NCI-H1417 (cell line): ENCODE results near the gene STK4.

Source experiments
- DNase-seq, 3 experiments: peaks; one replicate each; lab custom pipeline; 2025; lab: John Stamatoyannopoulos, UW

Gene STK4

DNA sequence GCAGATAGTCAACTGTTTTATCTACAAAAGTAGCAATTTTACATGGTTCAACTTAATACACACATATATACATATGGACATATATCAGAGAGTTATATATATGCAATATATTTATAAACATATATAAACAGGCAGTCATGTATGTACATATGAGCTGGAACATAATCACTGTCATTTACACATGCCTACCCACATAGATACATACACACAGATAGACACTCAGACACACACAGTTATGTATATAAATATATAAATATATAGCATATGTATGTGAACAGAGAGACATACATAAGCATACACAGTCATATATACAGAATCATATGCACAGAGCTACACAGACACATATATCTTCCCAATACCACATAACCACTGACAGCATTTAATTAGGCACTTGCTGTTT lies 146.4 kb downstream of the STK4 start:
- DNase-seq = no peak

DNA sequence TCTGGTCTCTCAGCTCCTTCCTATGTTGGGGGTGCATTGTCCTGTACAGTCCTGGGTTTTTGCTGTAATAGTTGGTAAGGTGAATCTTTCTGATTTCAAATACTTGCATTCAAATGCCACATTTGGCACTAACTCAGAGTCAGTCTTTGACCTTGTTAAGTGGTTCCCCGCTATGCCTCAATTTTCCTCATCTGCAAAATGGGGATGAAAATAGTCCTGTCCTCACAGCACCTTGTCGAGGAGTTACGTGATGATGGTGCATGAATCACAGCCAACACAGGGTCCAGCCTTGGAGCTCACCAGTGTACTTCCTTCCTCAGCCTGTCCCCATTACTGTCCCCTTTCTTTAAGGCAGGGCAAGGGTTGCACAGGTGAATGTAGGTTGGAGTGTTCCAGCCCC lies 147.6 kb downstream of the STK4 start:
- DNase-seq = no peak

DNA sequence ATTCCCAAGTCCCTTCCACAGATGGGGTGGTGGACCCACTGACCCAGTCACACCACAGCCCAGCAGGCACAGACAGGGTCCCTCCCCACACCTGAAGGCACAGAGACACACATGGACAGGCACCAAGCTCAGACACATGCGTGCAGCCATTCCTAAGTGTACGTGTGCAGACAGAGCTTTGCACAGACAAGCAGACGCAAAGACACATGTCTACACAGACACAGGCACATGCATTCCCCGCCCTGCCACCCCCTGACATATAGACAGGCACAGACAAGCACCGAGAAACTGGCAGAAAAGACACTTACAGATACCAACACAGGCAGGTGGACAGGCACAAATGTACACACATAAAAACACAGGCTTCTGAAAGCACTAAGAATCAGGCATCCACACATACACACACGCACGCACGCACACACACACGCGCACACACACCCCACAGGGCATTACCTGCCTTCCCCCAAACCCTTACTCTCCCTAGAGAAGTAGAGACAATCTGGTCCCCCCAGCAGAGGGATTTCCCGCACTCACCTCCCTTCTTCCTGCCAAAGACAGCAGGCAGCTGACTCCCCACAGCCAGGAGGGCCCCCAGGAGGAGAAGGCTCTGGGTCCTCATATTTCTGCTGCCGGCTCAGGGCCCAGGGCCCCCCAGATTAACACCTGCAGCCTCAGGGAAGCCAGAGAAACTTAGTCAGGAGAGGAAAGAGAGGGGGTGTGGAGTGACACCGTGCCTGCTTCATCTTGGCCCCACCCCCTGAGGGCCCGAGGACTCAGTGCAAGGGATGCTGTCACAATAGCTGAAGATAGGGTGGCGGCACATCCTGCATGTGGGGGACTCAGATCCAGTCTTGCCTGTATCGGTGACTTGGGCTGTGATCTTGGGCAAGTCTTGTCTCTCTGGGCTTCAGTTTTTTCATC lies 148.4 kb downstream of the STK4 start, which contains the start of gene WFDC5:
Gene WFDC5, minus strand, starts transcription at position 710 of the 921 bp plus-strand sequence. Its CDS starts 91 bp downstream, at position 619.
- no peak for DNase-seq

DNA sequence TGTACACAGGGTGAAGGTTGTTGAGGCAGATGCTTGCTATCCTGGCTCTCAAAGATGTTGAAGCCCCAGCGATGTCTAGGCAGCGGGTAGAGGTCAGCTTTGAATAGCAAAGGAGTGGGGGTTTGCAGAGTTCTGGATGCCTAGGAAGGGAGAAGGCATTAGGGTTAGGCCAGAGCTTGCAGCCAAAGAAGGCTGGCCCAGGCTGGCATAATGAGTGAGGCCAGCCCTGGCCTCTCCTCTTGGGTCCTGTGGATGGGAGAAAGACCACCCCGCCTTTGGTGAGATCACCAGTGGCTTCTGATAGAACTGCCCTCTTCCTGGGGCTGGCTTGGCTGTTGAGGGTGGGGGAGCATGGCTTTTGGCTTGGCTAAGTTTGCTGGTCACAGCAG lies 149.1 kb downstream of the STK4 start:
- DNase-seq = no peak

DNA sequence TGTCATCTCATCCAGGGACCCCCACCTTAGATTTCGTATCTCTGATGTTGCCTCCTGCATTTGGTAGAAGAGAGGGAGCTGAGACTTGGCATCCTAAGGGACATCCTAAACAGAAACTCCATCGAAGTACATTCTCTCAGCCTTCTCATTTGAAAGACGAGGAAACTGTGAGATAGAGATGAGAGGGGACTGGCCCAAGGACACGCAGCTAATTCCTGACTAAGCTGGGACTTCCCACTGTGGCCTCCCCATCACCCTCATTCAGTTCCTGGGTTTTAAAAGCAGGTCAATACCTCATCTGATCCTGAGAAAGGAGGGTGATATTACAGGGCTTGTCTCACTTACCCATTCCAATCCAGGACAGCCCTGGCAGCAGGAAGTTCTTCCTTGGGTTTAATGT lies 149.5 kb downstream of the STK4 start:
- no peak for DNase-seq

DNA sequence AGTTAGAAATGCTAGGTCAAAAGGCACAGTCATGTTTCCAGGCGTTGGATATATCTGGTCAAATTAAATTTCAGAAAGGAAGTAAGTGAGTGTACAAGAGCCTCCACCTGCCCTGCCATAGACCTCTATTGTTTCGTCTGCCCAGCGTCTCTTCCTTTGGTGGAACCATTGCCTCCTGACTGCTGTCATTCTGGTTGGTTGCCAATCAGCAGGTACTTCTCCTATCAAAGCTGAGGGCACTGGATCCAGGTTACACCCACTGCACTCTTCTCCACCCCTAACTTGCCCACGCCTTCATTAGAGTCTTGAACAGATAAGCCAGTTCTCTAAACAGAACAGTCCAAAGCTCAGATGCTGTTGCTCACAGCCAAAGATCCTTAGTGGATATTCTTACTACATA lies 151.3 kb downstream of the STK4 start:
- peak in 1 of 3 experiments; percentile 7 for DNase-seq

DNA sequence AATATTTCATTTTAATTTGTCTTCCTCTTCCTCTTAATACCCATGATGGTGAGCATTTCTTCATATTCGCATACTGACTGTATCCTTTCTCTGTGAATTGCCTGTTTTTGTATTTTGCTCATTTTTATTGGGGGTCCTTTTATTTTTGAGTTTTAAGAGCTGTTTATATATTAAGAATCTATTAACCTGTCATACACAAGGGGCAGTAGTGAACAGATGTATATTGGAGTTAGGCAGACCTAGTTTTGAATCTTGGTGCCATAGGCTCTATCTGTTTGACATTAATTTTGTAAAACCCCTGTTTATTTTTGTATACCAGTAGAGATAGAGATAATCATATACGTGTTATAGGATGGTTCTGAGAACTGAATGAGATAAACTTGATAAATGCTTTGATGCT lies 151.7 kb downstream of the STK4 start:
- DNase-seq = no peak

DNA sequence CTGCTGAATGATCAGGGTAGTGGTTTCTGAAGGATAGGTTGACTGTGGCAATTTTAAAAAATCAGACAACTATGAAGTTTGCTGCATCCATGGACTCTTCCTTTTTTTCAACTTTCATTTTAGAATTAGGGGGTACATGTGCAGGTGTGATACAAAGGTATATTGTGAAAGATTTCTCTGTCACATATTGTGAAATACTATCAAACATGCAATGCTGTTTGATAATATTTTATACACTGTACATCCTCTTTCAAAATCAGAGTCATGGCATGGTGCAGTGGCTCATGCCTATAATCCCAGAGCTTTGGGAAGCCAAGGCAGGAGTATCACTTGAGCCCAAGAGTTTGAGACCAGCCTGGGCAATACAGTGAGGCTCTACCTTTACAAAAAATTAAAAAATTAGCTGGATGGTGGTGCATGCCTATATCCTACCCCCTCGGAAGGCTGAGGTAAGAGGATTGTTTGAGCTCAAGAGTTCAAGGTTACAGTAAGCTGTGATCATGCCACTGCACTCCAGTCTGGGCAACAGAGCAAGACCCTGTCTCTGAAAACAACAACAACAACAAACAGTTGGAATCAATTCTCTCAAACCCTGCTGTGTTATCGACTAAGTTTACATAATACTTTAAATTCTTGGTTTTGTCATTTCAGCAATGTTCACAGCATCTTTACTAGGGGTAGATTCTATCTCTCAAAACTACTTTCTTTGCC lies 153.4 kb downstream of the STK4 start:
- DNase-seq = no peak

DNA sequence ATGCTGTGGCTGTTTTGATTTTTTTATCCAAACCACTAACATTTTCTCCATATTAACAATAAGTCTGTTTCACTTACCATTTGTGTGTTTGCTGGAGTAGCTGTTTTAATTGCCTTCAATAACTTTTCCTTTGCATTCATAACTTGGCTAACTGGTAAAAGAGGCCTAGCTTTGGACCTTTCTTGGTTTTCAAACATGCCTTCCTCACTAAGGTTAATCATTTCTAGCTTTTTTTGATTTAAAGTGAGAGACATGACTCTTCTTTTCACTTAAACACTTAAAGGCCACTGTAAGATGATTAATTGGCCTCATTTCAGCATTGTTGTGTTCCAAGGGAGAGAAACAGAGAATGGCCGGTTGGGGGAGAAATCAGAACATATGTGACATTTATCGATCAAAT lies 155.1 kb downstream of the STK4 start:
- DNase-seq = no peak

DNA sequence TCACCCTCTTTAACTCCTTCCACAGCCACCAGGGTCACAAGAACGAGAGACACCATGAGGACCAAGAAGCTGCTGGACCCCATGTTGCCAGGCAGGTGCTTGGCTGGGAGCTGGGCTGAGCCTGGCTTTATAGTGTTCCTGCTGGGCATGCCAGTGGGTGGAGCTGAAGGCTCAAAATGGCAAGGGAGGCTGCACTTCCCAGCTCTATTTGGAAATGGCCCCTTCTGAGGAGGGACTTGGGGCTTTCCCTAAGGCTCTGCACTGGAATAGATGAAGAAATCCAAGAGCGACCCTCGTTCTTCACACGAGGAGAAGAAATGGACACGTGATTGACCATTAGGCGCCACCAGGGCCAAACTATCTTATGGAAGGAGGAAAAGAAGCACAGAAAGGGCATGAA lies 158.1 kb downstream of the STK4 start, which contains the start of gene WFDC12:
Gene WFDC12, minus strand, starts transcription at position 101 of the 400 bp plus-strand sequence. Its CDS starts 18 bp downstream, at position 83.
- no peak for DNase-seq

DNA sequence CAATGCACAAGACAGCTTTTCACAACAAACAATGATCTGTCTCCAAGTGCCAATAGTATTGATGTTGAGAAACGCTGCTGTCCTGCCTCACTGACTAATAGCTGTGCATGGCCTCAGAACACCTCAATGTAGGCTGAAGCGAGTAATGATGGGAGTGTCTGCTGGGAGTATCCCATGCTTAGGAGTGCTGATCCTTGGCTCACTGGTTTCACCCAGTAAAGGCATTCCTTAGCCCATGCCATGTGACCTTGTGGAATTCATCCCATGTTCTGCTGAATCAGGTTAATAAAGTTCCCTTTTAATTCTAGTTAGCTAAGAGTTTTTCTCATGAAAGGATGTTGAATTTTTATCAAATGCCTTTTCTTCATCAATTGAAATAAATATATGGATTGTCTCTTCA lies 161.8 kb downstream of the STK4 start:
- peak in 1 of 3 experiments; percentile 8 for DNase-seq
